ENCODE data around the gene LTBP1.
"Not testable (repeated sequence)": the region's sequence is repeated elsewhere in the genome, so short reads cannot be mapped to it uniquely, and the experiment has no call there.

Gene LTBP1

DNA sequence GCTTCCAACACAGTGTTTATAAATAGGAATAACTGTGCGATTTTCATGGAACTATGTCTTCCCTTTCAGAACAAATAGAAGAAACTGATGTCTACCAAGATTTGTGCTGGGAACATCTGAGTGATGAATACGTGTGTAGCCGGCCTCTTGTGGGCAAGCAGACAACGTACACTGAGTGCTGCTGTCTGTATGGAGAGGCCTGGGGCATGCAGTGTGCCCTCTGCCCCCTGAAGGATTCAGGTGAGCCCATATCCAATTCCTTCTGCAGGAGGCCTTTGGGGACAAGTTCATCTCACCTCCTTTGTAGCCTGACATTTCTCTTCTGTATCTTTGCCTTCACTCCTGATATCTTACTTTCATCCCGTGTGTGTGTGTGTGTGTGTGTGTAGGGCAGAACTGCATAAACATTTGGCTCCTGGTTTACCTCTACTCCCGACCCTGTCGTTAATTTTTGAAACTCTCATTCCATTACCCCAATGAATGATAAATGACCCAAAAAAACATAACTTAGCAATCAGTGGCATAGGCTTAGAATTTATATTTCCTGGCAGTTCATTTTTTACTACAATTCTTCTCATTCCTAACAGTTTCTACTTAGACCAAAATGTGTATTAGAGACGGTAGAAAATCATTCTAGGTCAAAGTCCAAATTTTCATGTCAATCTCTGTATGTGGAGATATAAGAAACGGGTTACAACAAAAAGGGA lies 418.7 kb downstream of the LTBP1 start:
- no peak for DNase-seq

DNA sequence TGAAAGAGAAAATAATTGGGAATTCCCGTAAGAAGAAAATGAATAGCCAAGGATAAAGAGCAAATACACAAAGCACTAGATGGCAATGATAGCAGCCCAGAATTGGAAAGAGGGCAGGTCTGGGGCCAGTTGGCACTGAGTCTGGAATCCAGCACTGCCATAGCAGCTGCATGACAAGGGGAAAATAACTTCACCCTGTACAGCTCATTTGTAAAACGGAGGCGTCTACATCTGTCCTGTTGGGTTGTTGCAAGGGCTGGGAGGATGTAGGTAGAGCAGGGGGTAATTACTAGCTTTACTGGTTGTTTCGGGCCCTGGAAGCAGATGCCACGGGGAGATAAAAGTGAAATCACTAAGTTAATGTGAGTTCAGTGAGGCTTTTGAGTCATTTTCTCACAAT lies 419.7 kb downstream of the LTBP1 start:
- DNase-seq = no peak

DNA sequence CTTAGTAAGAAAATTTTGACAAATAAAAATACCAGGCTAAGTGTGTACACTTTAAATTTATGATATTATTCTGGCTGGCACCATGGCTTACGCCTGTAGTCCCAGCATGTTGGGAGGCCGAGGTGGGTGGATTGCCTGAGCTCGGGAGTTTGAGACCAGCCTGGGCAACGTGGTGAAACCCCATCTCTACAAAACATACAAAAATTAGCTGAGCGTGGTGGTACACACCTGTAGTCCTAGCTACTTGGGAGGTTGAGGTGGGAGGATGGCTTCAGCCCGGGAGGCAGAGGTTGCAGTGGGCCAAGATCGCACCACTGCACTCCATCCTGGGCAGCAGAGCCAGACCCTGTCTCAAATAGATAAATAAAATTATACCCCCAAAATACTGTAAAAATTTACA lies 421.8 kb downstream of the LTBP1 start:
- not testable (repeated sequence) for DNase-seq

DNA sequence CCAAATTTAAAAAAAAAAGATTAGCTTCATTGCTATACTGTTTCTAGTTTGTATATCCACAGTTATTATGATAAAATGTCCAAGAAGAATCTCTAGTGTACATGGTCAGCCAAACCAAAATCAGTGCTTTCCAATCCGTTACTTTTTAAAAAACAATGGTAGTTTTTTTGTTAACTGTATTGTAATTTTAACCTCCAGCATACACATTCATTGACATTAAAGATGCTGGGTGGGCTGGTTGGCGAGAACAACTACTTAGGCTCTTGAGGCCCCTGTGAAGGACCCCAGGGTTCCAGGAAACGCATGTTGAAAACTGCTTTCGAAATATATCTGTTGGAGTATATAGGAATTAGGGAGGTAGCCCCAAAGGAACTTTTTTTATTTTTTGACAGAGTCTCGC lies 422.4 kb downstream of the LTBP1 start:
- DNase-seq = no peak

DNA sequence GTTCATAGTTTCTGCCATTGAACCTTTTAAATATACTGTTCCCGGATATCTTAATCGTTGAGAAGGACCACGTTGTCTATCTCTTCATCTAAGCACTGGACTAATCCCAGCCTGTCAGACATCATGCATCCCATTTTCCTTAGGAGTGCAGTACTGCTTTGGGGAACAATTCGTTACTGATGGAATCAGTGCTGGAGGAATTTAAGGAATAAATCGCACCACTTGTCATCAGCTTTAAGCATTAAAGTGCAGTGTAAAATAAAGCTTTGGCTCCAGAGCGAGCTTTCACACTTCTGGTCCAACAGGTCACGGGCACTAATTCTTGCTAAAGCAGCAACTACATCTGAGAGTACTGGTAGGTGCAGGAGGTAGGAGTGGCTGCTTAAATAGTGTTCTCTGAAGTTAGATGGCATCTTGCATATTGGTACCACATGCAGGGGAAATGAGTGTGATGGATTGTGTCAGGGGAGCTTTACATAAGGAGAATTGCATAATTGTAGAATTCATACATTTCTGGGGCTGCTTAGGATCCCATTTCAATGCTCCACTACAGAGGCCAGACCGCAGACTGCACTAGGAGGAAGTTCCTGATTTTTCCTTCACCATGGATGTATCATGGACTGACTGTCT lies 424.0 kb downstream of the LTBP1 start:
- no peak for DNase-seq

DNA sequence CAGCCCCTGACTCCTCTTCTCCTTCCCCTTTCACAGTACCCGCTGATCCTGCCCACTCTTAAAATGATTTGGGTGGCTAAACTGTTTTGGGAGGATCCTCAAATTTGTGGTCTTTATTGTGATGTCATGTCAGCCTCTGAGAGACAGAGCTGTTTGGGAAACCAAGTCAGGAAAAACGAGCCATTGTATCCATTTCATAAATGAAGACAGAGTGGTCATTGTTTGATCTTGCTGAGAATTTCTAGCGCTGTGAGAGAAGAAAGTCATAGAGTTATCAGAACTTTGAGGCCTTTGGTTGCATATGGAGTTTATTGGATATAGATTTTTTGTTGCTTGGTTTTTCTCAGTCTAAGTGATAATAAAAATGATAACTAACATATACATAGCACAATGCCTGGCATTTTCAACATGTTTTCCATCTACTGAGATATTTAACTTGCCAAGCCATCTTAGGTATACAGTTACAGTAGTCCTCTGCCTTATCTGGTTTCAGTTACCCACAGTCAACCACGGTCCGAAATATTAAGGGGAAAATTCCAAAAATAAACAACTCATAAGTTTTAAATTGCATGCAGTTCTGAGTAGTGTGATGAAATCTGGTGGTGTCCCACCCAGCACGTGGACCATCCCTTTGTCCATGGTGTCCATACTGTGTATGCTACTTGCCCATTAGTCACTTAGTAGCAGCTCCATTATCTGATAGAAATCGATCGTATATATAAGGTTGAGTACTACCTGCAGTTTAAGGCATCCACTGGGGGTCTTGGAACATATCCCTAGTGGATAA lies 424.7 kb downstream of the LTBP1 start:
- no peak for DNase-seq

DNA sequence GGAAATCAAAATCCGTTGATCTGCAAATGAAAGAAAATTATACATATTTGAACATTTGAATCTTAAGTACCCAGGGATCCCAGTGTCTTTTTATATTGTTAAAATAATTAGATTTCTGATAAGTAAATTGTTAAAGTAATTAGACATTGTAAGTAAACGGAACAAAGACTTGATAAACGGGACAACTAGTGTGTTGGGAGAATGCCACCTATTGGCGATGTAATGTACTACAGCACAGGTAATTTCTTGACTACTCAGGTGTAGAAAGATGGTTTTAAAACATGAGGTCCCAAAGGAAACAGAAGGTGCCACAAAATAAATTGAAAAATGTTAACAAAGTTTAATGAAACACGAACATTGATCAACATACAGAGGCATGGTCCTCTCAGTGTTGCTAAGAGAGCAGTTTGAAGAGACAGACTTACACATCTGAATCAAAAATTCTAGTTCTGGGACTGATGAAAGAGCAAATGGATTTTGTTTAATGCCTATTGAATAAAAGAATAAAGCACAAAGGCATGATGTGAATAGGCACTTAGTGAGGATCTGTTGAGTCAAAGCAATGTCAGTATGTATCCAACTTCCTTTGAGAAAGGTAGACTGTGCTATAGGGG lies 426.3 kb downstream of the LTBP1 start:
- DNase-seq = peak; percentile 50

DNA sequence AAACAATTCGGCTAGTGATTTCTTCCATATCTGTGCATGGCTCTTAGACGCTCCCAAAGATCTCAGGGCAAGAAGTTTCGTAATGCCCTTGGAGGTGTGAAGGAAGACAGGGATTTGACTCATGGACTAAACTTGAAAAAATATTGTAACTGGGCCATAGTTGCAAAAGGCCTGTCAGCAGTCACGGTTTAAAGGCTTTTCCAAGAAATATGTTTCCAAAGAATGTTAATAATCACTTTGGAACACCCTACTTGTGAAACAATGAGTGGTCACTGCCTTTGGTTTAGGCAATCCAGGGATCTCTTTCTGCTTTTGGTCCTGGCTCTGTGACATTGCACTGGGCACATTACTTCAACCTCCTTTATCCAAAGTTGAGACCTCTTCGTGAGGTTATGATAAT lies 427.2 kb downstream of the LTBP1 start:
- no peak for DNase-seq

DNA sequence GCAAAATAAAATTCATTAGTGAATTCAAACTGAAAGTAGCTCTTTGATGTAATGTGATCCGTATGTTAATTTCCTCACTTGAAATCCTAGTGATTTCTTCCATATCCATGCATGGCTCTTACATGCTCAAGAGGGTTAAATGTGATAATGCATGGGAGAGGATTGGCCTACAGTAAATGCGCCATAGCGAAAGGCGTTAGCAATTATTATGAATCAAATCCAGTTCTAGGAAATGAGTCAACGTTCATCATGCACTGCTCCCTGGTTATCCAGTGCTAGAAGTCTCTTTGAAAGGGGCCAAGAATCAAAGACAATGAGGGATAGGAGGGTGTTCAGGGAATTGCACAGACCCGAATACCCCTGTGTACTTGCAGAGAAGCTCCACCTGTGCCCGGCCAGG lies 428.3 kb downstream of the LTBP1 start:
- no peak for DNase-seq

DNA sequence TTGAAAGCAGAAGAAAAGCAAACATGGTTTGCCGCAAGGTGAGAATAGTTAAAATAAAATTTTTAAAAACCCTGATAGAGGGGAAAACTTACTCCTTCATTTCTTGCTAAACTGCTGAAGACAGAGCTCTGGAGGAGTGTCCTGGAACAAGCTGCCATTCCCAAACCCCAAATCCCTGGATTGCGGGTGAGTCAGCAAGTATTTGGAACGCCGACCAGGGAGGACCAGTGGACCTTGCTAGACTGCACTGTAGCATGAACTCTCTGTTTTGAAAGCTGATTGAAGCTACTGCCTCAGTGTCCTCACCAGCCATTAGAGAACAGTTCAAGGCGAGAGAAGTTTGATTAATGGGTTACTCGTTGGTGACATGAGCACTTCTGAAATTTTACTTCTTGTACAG lies 430.3 kb downstream of the LTBP1 start:
- no peak for DNase-seq

DNA sequence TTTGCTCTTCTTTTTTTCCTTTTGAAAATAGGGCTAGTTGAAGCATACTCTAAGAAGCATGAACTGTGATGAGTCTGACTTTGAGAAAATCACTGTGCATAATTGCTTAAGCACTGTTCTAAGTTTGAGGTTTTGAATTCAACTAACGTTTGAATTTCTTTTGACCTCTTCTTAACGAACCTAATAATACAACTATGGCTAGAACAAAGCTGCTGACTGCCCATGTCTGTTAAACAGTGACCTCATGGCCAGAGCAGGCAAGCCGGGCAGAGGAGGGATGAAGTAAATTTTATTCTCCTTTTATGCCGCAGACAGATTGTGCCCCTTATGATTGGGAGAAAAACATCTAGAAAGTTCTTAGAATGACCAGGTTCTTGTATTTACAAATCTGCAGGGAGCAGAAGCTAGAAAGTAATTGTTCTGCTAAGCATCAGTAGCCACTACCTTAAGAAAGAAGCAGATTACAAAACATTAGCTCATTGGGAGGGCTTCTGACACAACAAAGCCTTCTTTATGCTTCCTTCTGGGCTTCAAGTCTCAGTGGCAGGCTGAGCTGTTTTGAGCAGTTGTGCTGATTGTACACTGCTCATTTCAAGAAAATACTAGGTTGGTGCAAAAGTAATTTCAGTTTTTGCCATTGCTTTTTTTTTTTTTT lies 431.9 kb downstream of the LTBP1 start:
- DNase-seq = no peak

DNA sequence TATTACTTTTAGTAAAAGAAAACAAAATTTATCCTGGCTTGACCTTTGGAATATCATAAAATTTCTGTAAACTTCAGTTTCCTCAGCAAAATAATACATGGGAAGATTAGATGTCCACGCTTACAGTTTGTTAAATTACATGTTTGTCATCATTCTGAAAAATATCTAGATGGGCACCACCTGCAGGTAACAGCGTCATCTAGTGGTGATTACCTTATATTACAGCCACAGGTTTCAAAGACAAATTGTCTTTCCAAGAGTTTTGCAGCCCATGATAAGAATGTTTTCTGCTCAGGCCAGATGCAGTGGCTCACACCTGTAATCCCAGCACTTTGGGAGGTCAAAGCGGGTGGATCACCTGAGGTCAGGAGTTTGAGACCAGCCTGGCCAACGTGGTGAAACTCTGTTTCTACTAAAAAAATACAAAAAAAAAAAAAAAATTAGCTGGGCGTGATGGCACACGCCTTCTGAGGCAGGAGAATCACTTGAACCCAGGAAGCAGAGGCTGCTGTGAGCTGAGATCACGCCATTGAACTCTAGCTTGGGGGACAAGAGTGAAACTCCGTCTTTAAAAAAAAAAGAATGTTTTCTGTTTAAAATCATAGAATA lies 433.4 kb downstream of the LTBP1 start:
- no peak for DNase-seq

DNA sequence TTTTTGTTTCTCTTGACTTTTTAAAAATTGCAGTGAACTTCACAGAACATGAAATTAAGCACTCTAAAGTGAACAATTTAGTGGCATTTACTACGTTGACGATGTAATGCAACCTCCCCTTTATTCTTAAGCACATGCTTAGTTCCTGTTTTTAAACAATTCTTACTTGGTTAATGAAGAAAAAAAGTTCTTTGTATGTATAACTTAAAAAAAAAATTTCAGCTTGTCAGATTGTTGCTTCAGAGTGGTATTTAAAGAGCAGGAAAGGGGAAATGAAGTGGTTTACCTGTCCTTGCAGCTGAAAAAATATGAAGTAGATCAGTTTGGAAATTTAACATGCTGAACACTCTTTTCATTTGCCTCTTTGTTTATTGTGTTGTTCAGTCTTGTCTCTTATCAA lies 434.0 kb downstream of the LTBP1 start:
- DNase-seq = no peak

DNA sequence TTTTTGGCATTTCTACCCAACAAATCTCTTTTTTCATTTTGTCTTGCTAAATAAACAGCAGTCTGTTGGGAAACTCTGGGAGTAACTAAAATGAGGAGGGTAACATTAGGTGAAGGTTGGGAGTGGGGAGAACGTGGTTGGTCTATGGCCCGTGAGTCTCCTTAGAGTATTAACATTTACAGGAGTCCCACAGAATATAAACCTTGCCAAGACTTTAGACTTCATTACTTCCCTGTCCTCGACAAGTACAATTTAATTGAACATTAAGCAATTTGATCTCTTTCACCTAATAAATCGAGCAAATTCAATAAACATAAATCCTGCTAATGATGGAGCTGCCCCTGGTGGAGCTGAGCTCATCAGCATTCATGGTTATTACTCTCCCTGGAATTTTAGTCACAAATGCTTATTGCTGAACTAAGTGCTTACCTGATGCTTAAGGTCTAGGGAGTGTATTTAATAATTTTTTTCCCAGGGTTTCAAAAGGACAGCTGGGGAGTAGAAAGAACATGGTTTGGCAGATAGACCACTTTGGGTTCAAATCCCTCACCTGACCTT lies 434.6 kb downstream of the LTBP1 start:
- no peak for DNase-seq

DNA sequence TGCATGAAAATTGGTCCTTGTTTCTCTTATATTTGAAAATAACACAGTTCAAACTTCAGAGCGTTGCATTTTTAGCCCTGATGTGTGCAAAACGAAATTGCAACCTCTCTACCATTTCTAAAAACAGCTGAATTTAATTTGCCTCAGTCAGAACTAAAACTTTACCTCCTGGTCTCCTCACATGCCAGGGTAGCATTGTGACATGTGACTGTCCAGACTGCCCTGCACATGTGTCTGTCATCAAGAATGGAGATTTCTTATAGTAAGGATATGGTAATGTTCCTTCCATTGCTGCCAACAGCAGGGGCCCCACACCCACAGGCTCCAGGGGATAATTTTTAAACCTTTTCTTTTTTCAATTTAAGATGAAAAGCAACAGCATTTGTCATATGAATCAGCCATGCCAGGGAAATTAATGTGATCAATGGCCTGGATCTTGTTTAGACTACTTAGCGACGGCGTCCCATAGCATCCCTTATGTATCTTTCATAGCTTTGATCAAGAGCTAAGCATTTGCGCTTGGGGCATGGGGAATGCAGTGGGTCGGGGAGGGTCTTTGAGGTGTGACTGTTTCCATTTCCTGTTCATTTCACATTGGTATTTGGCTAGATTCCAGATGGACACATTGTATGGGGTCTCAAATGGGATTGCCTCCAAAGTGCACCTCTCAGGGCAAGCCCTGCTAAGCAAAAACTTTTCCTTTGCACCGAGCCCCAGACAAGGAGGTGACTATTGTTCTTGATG lies 437.3 kb downstream of the LTBP1 start:
- DNase-seq = no peak

DNA sequence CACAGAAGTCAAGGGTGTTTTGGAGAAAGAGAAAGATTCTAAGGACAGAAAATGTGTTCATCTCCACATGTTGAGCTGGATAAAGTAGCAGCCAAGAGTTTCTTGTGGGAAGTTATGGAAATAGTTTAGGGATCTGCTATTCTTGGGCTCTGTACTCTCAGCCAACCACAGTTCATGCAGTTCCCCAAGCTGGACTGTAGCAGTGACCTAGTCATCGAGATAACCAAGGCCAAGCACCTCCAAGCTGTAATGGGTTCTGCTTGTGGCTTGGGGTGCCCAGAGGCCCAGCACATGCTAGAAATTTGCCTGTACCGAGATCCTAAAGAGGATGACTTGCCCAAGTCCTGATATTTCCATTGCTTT lies 437.8 kb downstream of the LTBP1 start:
- DNase-seq = no peak

DNA sequence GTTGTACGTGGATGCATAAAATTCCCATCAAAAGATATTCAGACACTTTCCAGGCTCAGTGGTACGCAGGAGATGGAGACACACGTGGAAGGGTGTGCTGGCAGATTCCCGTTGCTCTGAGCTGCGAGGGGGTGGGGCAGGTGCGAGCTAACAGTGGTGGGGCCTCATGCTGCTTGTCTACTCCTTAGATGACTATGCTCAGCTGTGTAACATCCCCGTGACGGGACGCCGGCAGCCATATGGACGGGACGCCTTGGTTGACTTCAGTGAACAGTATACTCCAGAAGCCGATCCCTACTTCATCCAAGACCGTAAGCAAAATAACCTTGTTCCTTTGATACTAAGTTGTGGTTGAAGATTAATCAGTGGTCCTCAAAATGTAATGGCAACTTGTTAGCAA lies 442.2 kb downstream of the LTBP1 start:
- DNase-seq = no peak

DNA sequence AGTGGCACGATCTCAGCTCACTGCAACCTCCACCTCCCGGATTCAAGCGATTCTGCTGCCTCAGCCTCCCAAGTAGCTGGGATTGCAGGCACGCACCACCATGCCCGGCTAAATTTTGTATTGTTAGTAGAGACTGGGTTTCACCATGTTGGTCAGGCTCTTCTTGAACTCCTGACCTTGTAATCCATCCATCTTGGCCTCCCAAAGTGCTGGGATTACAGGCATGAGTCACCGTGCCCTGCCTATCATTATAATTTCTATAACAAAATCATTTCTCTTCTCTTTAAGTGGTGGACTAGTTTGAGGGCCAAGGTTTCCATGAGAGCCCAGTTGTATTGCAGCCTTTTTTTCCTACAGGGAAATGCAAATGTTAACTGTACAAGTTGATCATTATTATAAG lies 442.9 kb downstream of the LTBP1 start:
- DNase-seq = not testable (repeated sequence)

DNA sequence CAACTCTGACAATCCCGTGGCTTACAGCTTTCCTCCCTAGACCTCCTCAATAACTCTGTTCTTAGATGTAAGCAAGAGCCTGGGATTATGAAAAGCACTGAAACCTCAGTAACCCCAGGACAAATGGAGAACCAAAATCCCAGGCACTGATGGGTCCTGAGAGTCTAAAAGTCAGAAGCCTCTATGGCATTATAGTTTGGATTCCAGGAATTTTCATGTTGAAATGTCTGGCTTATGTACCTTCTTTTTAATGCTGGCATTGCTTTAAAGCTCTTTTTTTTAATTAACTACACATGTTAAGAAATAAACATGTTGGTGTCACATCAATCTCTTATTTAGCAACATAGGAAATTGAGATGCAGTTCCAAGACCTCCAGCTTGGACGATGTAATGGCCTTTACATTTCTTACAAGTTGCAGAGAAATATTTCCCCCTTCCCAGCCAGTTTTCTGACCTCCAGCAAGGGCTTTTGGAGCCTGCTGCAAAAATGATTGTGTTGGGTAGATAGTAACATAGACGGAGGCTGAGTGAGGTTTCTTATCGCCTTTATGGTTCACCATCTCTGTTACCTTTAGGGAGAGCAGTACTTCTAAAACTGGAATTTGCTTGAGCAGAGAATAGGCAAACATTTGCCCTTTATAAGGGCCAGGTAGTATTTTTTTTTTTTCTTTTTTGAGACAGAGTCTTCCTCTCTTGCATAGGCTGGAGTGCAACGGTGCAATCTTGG lies 444.9 kb downstream of the LTBP1 start:
- no peak for DNase-seq

DNA sequence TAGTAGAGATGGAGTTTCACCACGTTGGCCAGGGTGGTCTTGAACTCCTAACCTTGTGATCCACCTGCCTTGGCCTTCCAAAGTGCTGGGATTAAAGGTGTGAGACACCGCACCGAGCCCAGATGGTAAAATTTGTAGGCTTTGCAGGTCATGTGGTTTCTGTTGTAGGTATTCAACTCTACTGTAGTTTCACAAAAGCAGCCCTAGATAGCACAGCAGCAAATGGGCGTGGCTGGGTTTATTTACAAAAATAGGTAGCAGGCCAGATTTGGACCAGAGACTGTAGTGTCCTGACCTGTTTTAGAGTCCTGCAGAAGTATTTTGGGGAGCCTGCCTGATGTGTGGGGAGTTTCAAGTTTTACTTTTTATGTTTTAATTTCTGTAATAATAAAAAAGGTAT lies 445.6 kb downstream of the LTBP1 start:
- no peak for DNase-seq

DNA sequence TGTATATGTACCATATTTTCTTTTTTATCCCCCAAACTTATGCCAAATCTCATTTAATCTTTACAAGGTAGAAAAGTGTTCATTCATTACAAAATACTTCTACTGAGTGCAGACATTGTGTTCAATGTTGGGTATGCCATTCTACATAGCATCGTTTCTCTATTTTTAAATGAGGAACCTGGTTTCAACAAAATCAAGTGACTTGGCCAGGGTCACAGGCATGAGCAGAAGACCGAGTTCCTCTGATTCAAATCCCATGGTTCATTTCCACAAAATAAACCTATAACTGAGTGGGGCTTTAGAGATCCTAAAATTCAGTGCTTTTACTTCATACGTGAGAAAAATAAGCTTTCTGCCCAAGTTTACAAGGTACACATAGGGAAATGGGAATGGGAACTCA lies 448.3 kb downstream of the LTBP1 start:
- no peak for DNase-seq

All from CD4-positive, alpha-beta T cell treated with Interleukin-12 subunit alpha and Interleukin-12 subunit beta, for 1 hour (primary cell).